GM21367 (cell line): ENCODE measurements around the gene NSG1.
"Not testable (repeated sequence)": the region's sequence is repeated elsewhere in the genome, so short reads cannot be mapped to it uniquely, and the experiment has no call there.

Experiments used
- ATAC-seq: cut with Tn5 transposase; IDR thresholded peaks from one replicate; pipeline ENCODE4 v1.9.1; 2021; ENCODE audit not compliant: unreplicated experiment

The NSG1 gene

DNA sequence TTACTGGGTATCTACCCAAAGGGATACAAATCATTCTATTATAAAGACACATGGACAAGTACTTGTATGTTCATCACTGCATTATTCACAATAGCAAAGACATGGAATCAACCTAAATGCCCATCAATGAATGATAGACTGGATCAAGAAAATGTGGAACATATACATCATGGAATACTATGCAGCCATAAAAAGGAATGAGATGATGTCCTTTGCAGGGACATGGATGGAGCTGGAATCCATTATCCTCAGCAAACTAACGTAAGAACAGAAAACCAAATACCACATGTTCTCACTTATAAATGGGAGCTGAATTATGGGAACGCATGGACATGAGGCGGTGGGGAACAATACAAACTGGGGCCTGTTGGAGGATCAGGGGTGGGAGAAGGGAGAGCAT is 78.3 kb downstream of the NSG1 start:
- not testable (repeated sequence) for ATAC-seq
